Activated T-helper 2 cell treated with anti-CD3 and anti-CD28 coated beads, Interferon-gamma antibody, Interleukin-2, Interleukin-4, amounts not matched to agents 10 μg/mL and 5 μg/mL and 100 μg/mL, durations not matched to agents 14 hours and 24 hours and 36 hours (primary cell): ENCODE measurements around the gene NET1. TPM values are rescaled to one million over a fixed set of nuclear protein-coding genes. Genes with fewer than 3 reads are reported as not detected.
A peak's percentile ranks its signal among the peaks of the same experiment; 100 is the strongest.
"Not testable (repeated sequence)": the region's sequence is repeated elsewhere in the genome, so short reads cannot be mapped to it uniquely, and the experiment has no call there.

Source experiments
- DNase-seq: peaks from one replicate; pipeline ENCODE4 v3.0.0; 2021; ENCODE audit warnings: low spot score
- H3K27ac Mint-ChIP-seq: one replicate; pipeline ENCODE4 v1.8.0; 2021; ENCODE audit warnings: mixed read lengths
- H3K27me3 Mint-ChIP-seq: one replicate; pipeline ENCODE4 v1.8.0; 2021; ENCODE audit warnings: low read depth, mixed read lengths
- H3K36me3 Mint-ChIP-seq: one replicate; pipeline ENCODE4 v1.8.0; 2021; ENCODE audit warnings: low read depth, mixed read lengths
- H3K4me1 Mint-ChIP-seq: one replicate; pipeline ENCODE4 v1.8.0; 2021; ENCODE audit warnings: low read depth, mixed read lengths
- H3K4me3 Mint-ChIP-seq: one replicate; pipeline ENCODE4 v1.8.0; 2021; ENCODE audit warnings: low read depth, mild to moderate bottlenecking, moderate library complexity, mixed read lengths
- H3K9me3 Mint-ChIP-seq: one replicate; pipeline ENCODE4 v1.8.0; 2021; ENCODE audit warnings: mixed read lengths
- intact Hi-C: fragments of 100-400 bp; cut with micrococcal nuclease; formaldehyde crosslinking; loops from one replicate; pipeline ENCODE4 v1.15.1; 2023
- total RNA-seq: library from RNA; stranded (reverse); gene quantifications from 2 replicates; pipeline ENCODE4 v1.2.3, GENCODE V29; 2022

NET1 gene
- total RNA-seq, 1 donor from 2014 or later: 43.3 TPM

- Mint-ChIP-seq H3K4me3 (no peak overlapping the region), H3K27ac (no peak overlapping the region), H3K4me1 (peaks cover 1% of the 10 kb centered on the region), H3K27me3 (peaks cover 36% of the 10 kb centered on the region), H3K36me3 (no peaks in the 10 kb centered on the region), H3K9me3 (no peaks in the 10 kb centered on the region)
- no peak for DNase-seq
- intact Hi-C loops: no loop called here
These were observed 5.4 kb upstream of the NET1 start for GRCh38 chr10:5406918-5407317.

GRCh38 chr10:5410787-5411186, 1.6 kb upstream of the NET1 start:
- peaks cover 22% of the 10 kb centered on the region for H3K27me3 Mint-ChIP-seq
- DNase-seq, H3K9me3 Mint-ChIP-seq, H3K4me1 Mint-ChIP-seq, H3K27ac Mint-ChIP-seq, H3K36me3 Mint-ChIP-seq, H3K4me3 Mint-ChIP-seq, intact Hi-C loops: not testable (repeated sequence)

GRCh38 chr10:5411941-5412276, 448 bp upstream of the NET1 start:
- H3K4me3 Mint-ChIP-seq: peak overlapping the region; percentile 82
- DNase-seq: no peak
- H3K36me3 Mint-ChIP-seq: peaks cover 7% of the 10 kb centered on the region
- H3K27me3 Mint-ChIP-seq: peaks cover 22% of the 10 kb centered on the region
- no peaks in the 10 kb centered on the region for H3K9me3 Mint-ChIP-seq
- peaks cover 10% of the 10 kb centered on the region for H3K4me1 Mint-ChIP-seq
- intact Hi-C loops: no loop called here
- H3K27ac Mint-ChIP-seq: no peak overlapping the region

- intact Hi-C loops: no loop called here
- Mint-ChIP-seq H3K36me3 (peaks cover 20% of the 10 kb centered on the region), H3K4me3 (no peak overlapping the region), H3K27ac (no peak overlapping the region), H3K4me1 (peaks cover 12% of the 10 kb centered on the region), H3K27me3 (peaks cover 17% of the 10 kb centered on the region), H3K9me3 (peaks cover 10% of the 10 kb centered on the region)
- DNase-seq: no peak
These were observed 918 bp downstream of the NET1 start for GRCh38 chr10:5413012-5413938.

- Mint-ChIP-seq H3K36me3 (peaks cover 46% of the 10 kb centered on the region), H3K4me1 (peaks cover 14% of the 10 kb centered on the region), H3K4me3 (no peak overlapping the region)
These were observed 4.6 kb downstream of the NET1 start for GRCh38 chr10:5416981-5417380.

GRCh38 chr10:5418584-5418983, 6.2 kb downstream of the NET1 start:
- peaks cover 17% of the 10 kb centered on the region for H3K4me1 Mint-ChIP-seq
- intact Hi-C loops: no loop called here
- H3K36me3 Mint-ChIP-seq: peaks cover 49% of the 10 kb centered on the region

More at GRCh38 chr10:5416981-5417380, 4.6 kb downstream of the NET1 start:
- H3K27ac Mint-ChIP-seq: no peak overlapping the region
- intact Hi-C loops: no loop called here
- no peak for DNase-seq
- peaks cover 32% of the 10 kb centered on the region for H3K9me3 Mint-ChIP-seq
- H3K27me3 Mint-ChIP-seq: no peaks in the 10 kb centered on the region

GRCh38 chr10:5419466-5420094, 7.2 kb downstream of the NET1 start:
- Mint-ChIP-seq H3K36me3 (peaks cover 49% of the 10 kb centered on the region), H3K27me3 (no peaks in the 10 kb centered on the region), H3K9me3 (peaks cover 32% of the 10 kb centered on the region), H3K27ac (no peak overlapping the region), H3K4me3 (no peak overlapping the region), H3K4me1 (peaks cover 18% of the 10 kb centered on the region)
- intact Hi-C loops: no loop called here
- no peak for DNase-seq

More at GRCh38 chr10:5418584-5418983, 6.2 kb downstream of the NET1 start:
- Mint-ChIP-seq H3K9me3 (peaks cover 32% of the 10 kb centered on the region), H3K27ac (no peak overlapping the region), H3K27me3 (no peaks in the 10 kb centered on the region), H3K4me3 (no peak overlapping the region)
- DNase-seq: no peak

GRCh38 chr10:5423771-5424170, 11.4 kb downstream of the NET1 start:
- no peak overlapping the region for H3K27ac Mint-ChIP-seq
- H3K9me3 Mint-ChIP-seq: peaks cover 17% of the 10 kb centered on the region
- H3K4me1 Mint-ChIP-seq: peaks cover 24% of the 10 kb centered on the region
- no peak overlapping the region for H3K4me3 Mint-ChIP-seq
- H3K36me3 Mint-ChIP-seq: peaks cover 32% of the 10 kb centered on the region
- DNase-seq: no peak
- intact Hi-C loops: no loop called here
- no peaks in the 10 kb centered on the region for H3K27me3 Mint-ChIP-seq

GRCh38 chr10:5424751-5425150, 12.4 kb downstream of the NET1 start:
- Mint-ChIP-seq H3K4me1 (peaks cover 24% of the 10 kb centered on the region), H3K9me3 (peaks cover 7% of the 10 kb centered on the region), H3K4me3 (no peak overlapping the region), H3K27ac (no peak overlapping the region), H3K27me3 (no peaks in the 10 kb centered on the region), H3K36me3 (peaks cover 29% of the 10 kb centered on the region)
- intact Hi-C loops: no loop called here
- no peak for DNase-seq

GRCh38 chr10:5428133-5428532, 15.8 kb downstream of the NET1 start:
- intact Hi-C loops: no loop called here
- Mint-ChIP-seq H3K27ac (no peak overlapping the region), H3K27me3 (no peaks in the 10 kb centered on the region), H3K36me3 (peaks cover 38% of the 10 kb centered on the region), H3K4me1 (peaks cover 17% of the 10 kb centered on the region), H3K4me3 (no peak overlapping the region), H3K9me3 (peaks cover 10% of the 10 kb centered on the region)
- DNase-seq: no peak

GRCh38 chr10:5433182-5433581, 20.8 kb downstream of the NET1 start:
- intact Hi-C loops: no loop called here
- no peak for DNase-seq
- H3K27ac Mint-ChIP-seq: no peak overlapping the region

GRCh38 chr10:5434017-5434753, 21.8 kb downstream of the NET1 start:
- no peak for DNase-seq

More at GRCh38 chr10:5433182-5433581, 20.8 kb downstream of the NET1 start:
- Mint-ChIP-seq H3K36me3 (peaks cover 31% of the 10 kb centered on the region), H3K27me3 (no peaks in the 10 kb centered on the region), H3K4me1 (peaks cover 18% of the 10 kb centered on the region), H3K4me3 (no peak overlapping the region), H3K9me3 (peaks cover 10% of the 10 kb centered on the region)

More at GRCh38 chr10:5434017-5434753, 21.8 kb downstream of the NET1 start:
- H3K36me3 Mint-ChIP-seq: peaks cover 27% of the 10 kb centered on the region
- no peak overlapping the region for H3K27ac Mint-ChIP-seq
- H3K4me3 Mint-ChIP-seq: no peak overlapping the region
- H3K9me3 Mint-ChIP-seq: peaks cover 10% of the 10 kb centered on the region
- intact Hi-C loops: loop anchor here (1.0 to 2.0 kb wide), 3 partner anchors 47 to 585 kb away; no protein-coding TSS in a partner anchor
- H3K4me1 Mint-ChIP-seq: peaks cover 18% of the 10 kb centered on the region
- no peaks in the 10 kb centered on the region for H3K27me3 Mint-ChIP-seq
